Lower lobe of right lung (tissue), 2 donors: ENCODE data around the gene KRTCAP2. TPM values are rescaled to one million over a fixed set of nuclear protein-coding genes. Genes with fewer than 3 reads are reported as not detected.
A peak's percentile ranks its signal among the peaks of the same experiment; 100 is the strongest.

Experiments
- ATAC-seq, 2 donors: fragments of 200-7000 bp; cut with Tn5 transposase; one replicate each; pipeline ENCODE4 v1.9.1; 2020 to 2022; ENCODE audit warnings: mild to moderate bottlenecking in 2 of 2, moderate library complexity in 2 of 2
- DNase-seq: peaks from one replicate; pipeline ENCODE4 v3.0.0-alpha.2; 2020
- H3K27ac ChIP-seq: fragments of 200-600 bp; one replicate; pipeline ENCODE4 v1.8.0; 2022
- H3K27me3 ChIP-seq: fragments of 200-600 bp; one replicate; pipeline ENCODE4 v1.8.0; 2022; ENCODE audit warnings: low read depth
- H3K36me3 ChIP-seq: fragments of 200-600 bp; one replicate; pipeline ENCODE4 v1.8.0; 2022; ENCODE audit warnings: mild to moderate bottlenecking
- H3K4me1 ChIP-seq: fragments of 200-600 bp; one replicate; pipeline ENCODE4 v1.8.0; 2022
- H3K4me3 ChIP-seq: fragments of 200-600 bp; one replicate; pipeline ENCODE4 v1.8.0; 2022; ENCODE audit warnings: mild to moderate bottlenecking
- H3K9me3 ChIP-seq: fragments of 200-600 bp; one replicate; pipeline ENCODE4 v1.8.0; 2022
- intact Hi-C: fragments of 100-400 bp; cut with DNase I; formaldehyde crosslinking; loops from one replicate; pipeline ENCODE4 v1.11.0; 2022
- total RNA-seq: library from RNA; stranded (reverse); fragmentation: NEBNext Ultra II Directional; extraction: Animal tissue kit (Norgen Biotek cat#: 25700); gene quantifications from one replicate; pipeline ENCODE4 v1.2.1, GENCODE V29; 2021
- TF ChIP-seq, protein P1 (sequence below): fragments of 200-600 bp; IDR thresholded peaks from one replicate; pipeline ENCODE4 v1.8.0; 2022; ENCODE audit warnings: antibody characterized with exemption, mild to moderate bottlenecking
- donor health status: DM: no; HTN: yes; CAD: no; lungs with severe emphysema.

The KRTCAP2 gene
- total RNA-seq, 1 donor from 2014 or later, result 173 TPM

DNA sequence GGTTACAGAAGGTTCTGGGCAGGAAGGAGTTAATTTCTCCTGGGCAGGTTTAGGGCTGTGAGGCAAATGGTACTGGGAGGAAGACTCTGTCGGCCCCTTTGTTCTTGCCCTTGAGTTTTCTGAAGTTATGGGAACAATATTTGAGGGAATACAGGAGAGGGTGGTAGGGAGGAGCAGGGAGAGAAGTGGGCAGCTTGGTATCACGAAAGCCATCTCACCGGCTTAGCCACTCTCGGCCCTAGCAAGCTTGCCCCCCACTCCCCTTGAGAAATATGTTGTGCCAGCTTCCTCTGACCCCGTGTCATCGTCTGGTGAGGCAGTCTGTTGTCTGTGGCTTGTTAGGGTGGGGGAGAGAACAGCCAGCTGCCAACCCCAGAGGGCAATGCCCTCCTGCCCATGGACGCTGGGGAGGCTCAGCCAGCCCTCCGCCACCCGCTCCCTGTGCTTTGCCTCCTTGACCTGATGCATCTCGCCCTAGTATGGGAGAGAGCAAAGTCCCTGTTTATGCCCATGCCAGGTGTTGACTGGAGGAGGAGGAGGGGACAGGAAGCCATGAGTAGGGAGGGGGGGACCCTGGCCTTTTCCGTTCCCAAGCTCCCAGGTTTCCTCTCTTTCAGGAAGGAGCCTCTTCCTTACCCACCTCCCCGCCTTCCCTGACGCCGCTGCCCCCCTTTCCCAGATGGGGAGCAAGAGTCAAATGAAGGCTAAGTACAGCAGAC is 44.2 kb downstream of the KRTCAP2 start:
- Histone ChIP-seq H3K9me3 (no peaks in the 10 kb centered on the region), H3K27me3 (peaks cover 13% of the 10 kb centered on the region), H3K36me3 (peaks cover 41% of the 10 kb centered on the region), H3K27ac (peak overlapping the region; percentile 91), H3K4me3 (peak overlapping the region; percentile 64), H3K4me1 (peaks cover 78% of the 10 kb centered on the region)
- intact Hi-C loops, result no loop called here
- no peak for ATAC-seq
- TF ChIP-seq, protein P1, sequence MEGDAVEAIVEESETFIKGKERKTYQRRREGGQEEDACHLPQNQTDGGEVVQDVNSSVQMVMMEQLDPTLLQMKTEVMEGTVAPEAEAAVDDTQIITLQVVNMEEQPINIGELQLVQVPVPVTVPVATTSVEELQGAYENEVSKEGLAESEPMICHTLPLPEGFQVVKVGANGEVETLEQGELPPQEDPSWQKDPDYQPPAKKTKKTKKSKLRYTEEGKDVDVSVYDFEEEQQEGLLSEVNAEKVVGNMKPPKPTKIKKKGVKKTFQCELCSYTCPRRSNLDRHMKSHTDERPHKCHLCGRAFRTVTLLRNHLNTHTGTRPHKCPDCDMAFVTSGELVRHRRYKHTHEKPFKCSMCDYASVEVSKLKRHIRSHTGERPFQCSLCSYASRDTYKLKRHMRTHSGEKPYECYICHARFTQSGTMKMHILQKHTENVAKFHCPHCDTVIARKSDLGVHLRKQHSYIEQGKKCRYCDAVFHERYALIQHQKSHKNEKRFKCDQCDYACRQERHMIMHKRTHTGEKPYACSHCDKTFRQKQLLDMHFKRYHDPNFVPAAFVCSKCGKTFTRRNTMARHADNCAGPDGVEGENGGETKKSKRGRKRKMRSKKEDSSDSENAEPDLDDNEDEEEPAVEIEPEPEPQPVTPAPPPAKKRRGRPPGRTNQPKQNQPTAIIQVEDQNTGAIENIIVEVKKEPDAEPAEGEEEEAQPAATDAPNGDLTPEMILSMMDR, result no peak
- DNase-seq, result peak; percentile 55

DNA sequence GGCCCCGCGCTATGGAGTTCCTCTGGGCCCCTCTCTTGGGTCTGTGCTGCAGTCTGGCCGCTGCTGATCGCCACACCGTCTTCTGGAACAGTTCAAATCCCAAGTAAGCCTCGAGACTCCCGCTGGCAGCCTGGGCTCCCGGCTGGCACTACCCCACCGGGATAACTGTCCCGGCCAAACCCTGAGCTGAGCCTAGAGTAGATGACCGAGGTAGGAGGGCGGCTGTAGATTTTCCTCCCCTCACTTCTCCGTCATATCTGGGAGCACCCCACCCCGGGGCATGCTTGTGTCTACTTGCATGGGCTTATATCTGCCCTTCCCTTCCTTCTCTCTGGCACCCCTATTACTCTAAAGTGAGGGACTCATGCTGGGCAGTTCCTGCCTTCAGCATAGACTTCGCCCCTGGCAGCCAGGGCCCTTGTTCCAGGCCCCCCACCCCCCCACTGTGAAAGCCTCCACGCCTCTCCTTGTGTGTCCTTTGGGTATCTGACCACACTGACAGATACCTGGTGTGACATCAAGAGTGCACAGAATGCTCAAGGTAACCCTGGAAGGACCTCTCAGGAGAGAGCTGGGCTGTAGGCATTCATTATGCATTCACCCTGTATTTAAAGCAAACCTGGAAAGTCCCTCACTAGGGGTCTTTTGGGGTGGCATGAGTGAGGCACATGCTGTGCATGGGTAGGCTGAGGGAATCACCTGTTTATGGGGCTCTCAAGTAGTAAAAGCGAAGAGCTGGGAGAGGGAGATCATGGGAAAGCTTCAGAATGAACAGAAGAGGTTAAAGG is 44.9 kb downstream of the KRTCAP2 start:
- intact Hi-C loops, result no loop called here
- Histone ChIP-seq H3K9me3 (no peaks in the 10 kb centered on the region), H3K4me3 (peak overlapping the region; percentile 64), H3K36me3 (peaks cover 34% of the 10 kb centered on the region), H3K27ac (peak overlapping the region; percentile 91), H3K27me3 (peaks cover 13% of the 10 kb centered on the region), H3K4me1 (peaks cover 78% of the 10 kb centered on the region)
- TF ChIP-seq, protein P1, result no peak
- DNase-seq, result no peak
- no peak for ATAC-seq

DNA sequence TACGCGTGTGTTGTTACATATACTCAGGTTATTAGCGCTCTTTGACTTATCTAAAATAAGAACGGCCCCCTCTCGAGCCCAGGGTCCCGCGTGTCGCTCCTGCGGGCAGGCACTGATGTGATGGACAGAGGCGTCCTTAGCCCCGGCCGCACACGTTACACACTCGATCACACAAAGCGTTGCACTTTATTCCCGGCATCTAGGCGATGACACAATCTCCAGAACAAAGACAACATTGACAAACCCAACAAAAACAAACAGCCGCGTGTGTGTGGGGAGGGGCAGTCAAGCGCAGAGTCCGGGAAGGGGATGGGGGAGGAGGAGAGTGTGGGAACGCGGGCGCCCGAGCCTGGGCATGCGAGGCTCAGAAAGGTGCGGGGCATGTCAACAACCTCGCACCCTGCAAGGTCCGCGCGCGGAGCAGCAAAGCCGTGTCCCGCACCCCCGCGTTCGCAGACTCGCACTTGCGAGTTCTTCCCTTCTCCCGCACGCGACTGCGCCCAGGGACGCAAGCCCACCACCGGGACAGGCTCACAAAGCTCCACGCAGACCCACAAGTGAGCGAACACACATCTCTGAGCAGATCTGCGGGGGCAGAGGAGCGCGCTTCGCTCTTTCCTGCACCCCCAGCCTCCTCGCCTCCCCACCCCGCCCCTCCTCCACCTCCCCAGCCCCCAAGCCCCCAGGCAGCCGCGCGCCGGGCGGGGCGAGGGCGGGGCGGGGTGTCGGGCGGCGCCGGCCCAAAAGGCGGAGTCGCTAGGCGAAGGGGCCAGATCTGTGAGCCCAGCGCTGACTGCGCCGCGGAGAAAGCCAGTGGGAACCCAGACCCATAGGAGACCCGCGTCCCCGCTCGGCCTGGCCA is 45.8 kb downstream of the KRTCAP2 start, which contains the start of gene EFNA1:
Gene EFNA1, plus strand, starts transcription at position 772 of the 862 bp plus-strand sequence. CDS start 102 bp downstream, outside the sequence.
- TF ChIP-seq, protein P1, result no peak
- peak within 1 kb of the TSS; percentile 91 for H3K27ac ChIP-seq
- peaks cover 71% of the 10 kb centered on the region for H3K4me1 ChIP-seq
- H3K9me3 ChIP-seq, result no peaks in the 10 kb centered on the region
- peaks cover 13% of the 10 kb centered on the region for H3K27me3 ChIP-seq
- DNase-seq, result peak; percentile 88
- peak within 1 kb of the TSS; percentile 64 for H3K4me3 ChIP-seq
- intact Hi-C loops, result no loop called here
- ATAC-seq, result peak; percentile 75 to 77
- H3K36me3 ChIP-seq, result peaks cover 25% of the 10 kb centered on the region

- Histone ChIP-seq H3K27ac (peak overlapping the region; percentile 91), H3K9me3 (no peaks in the 10 kb centered on the region), H3K27me3 (peaks cover 13% of the 10 kb centered on the region), H3K4me1 (peaks cover 64% of the 10 kb centered on the region), H3K36me3 (peaks cover 18% of the 10 kb centered on the region), H3K4me3 (peak overlapping the region; percentile 64)
- TF ChIP-seq, protein P1, result no peak
- DNase-seq (peak; percentile 92), ATAC-seq (peak; percentile 70 to 83)
- intact Hi-C loops, result no loop called here
Observed at GRCh38 chr1:155126556-155127104, 46.5 kb downstream of the KRTCAP2 start.
